HepG2 (cell line): ENCODE results near the gene MACROD2. TPM values are rescaled to one million over a fixed set of nuclear protein-coding genes. Genes with fewer than 3 reads are reported as not detected.

ENCODE experiments used
- BCL3 ChIP-seq: sonication (generic); formaldehyde crosslinking; IDR thresholded peaks from 2 replicates; pipeline ENCODE4 v1.5.1; 2020; ENCODE audit warnings: mild to moderate bottlenecking, missing genetic modification reagents, moderate library complexity
- CAMTA2 ChIP-seq: sonication (generic); formaldehyde crosslinking; IDR thresholded peaks from 2 replicates; pipeline ENCODE4 v1.4.0; 2020; ENCODE audit warnings: mild to moderate bottlenecking, missing genetic modification reagents, borderline replicate concordance
- CENPX ChIP-seq: sonication (generic); formaldehyde crosslinking; IDR thresholded peaks from 2 replicates; pipeline ENCODE4 v1.9.0; 2021; ENCODE audit warnings: mild to moderate bottlenecking, missing genetic modification reagents, moderate library complexity
- CHD4 ChIP-seq: fragments of 200-600 bp; sonication (generic); IDR thresholded peaks from 2 replicates; pipeline ENCODE4 v1.7.0; 2017; ENCODE audit warnings: mild to moderate bottlenecking, low read length, borderline replicate concordance
- CSRNP1 ChIP-seq: sonication (generic); formaldehyde crosslinking; IDR thresholded peaks from 2 replicates; pipeline ENCODE4 v1.8.1; 2023; ENCODE audit warnings: mild to moderate bottlenecking, missing genetic modification reagents
- FOXC1 ChIP-seq: sonication (generic); formaldehyde crosslinking; IDR thresholded peaks from 2 replicates; pipeline ENCODE4 v1.8.0; 2022; ENCODE audit warnings: mild to moderate bottlenecking, missing genetic modification reagents, borderline replicate concordance
- KDM6A ChIP-seq: IDR thresholded peaks from 2 replicates; pipeline ENCODE4 v1.6.1; 2016; ENCODE audit warnings: low read depth
- MBD4 ChIP-seq: IDR thresholded peaks from 2 replicates; pipeline ENCODE4 v1.6.1; 2012; ENCODE audit warnings: low read length, inconsistent platforms, borderline replicate concordance
- MED1 ChIP-seq: sonication (generic); formaldehyde crosslinking; IDR thresholded peaks from 2 replicates; pipeline ENCODE4 v1.4.0; 2020; ENCODE audit warnings: missing genetic modification reagents
- RXRA ChIP-seq: sonication (generic); formaldehyde crosslinking; IDR thresholded peaks from 2 replicates; pipeline ENCODE4 v1.5.1; 2020; ENCODE audit warnings: missing genetic modification reagents
- TEF ChIP-seq: sonication (generic); formaldehyde crosslinking; IDR thresholded peaks from 2 replicates; pipeline ENCODE4 v1.5.0; 2020; ENCODE audit warnings: missing genetic modification reagents
- TP53 ChIP-seq: sonication (generic); formaldehyde crosslinking; conservative IDR thresholded peaks from 2 replicates; pipeline ENCODE4 v1.4.0; 2020; ENCODE audit warnings: missing genetic modification reagents
- ZBTB42 ChIP-seq: sonication (generic); formaldehyde crosslinking; IDR thresholded peaks from 2 replicates; pipeline ENCODE4 v1.5.0; 2020; ENCODE audit warnings: mild to moderate bottlenecking, missing genetic modification reagents
- ZMYM3 ChIP-seq: sonication (generic); formaldehyde crosslinking; IDR thresholded peaks from 2 replicates; pipeline ENCODE4 v1.5.1; 2020; ENCODE audit warnings: mild to moderate bottlenecking, missing genetic modification reagents
- ZNF12 ChIP-seq: sonication (generic); formaldehyde crosslinking; IDR thresholded peaks from 2 replicates; pipeline ENCODE4 v1.5.0; 2020; ENCODE audit warnings: missing genetic modification reagents
- ZNF180 ChIP-seq: sonication (generic); formaldehyde crosslinking; IDR thresholded peaks from 2 replicates; pipeline ENCODE4 v1.4.0; 2020; ENCODE audit warnings: low read depth, missing genetic modification reagents, borderline replicate concordance
- ZNF225 ChIP-seq: sonication (generic); formaldehyde crosslinking; IDR thresholded peaks from 2 replicates; pipeline ENCODE4 v1.4.0; 2020; ENCODE audit warnings: mild to moderate bottlenecking, missing genetic modification reagents
- ZNF232 ChIP-seq: sonication (generic); formaldehyde crosslinking; IDR thresholded peaks from 2 replicates; pipeline ENCODE4 v1.4.0; 2020; ENCODE audit warnings: missing genetic modification reagents, borderline replicate concordance
- ZNF264 ChIP-seq: sonication (generic); formaldehyde crosslinking; IDR thresholded peaks from 2 replicates; pipeline ENCODE4 v1.4.0; 2020; ENCODE audit warnings: missing genetic modification reagents
- ZNF503 ChIP-seq: sonication (generic); formaldehyde crosslinking; IDR thresholded peaks from 2 replicates; pipeline ENCODE4 v1.4.0; 2020; ENCODE audit warnings: missing genetic modification reagents
- ZNF563 ChIP-seq: sonication (generic); formaldehyde crosslinking; IDR thresholded peaks from 2 replicates; pipeline ENCODE4 v1.8.0; 2022; ENCODE audit warnings: mild to moderate bottlenecking, moderate library complexity, missing genetic modification reagents
- ZNF576 ChIP-seq: sonication (generic); formaldehyde crosslinking; IDR thresholded peaks from 2 replicates; pipeline ENCODE4 v1.4.0; 2020; ENCODE audit warnings: mild to moderate bottlenecking, missing genetic modification reagents
- ZNF7 ChIP-seq: IDR thresholded peaks from 2 replicates; pipeline ENCODE4 v1.6.1; 2016; ENCODE audit warnings: missing biosample characterization, missing genetic modification reagents
- ZNF772 ChIP-seq: sonication (generic); formaldehyde crosslinking; IDR thresholded peaks from 2 replicates; pipeline ENCODE4 v1.5.0; 2020; ENCODE audit warnings: mild to moderate bottlenecking, missing genetic modification reagents
- ZNF790 ChIP-seq: sonication (generic); formaldehyde crosslinking; IDR thresholded peaks from 2 replicates; pipeline ENCODE4 v1.8.0; 2022; ENCODE audit warnings: missing genetic modification reagents, mild to moderate bottlenecking, borderline replicate concordance
- ZNF792 ChIP-seq: IDR thresholded peaks from 2 replicates; pipeline ENCODE4 v1.6.1; 2016
- polyA plus RNA-seq, 8 experiments: library from polyadenylated mRNA; depleted of rRNA in 3 of 8; stranded (reverse) in 7 of 8; unstranded in 1 of 8; fragments of >200 nt; fragmentation: Illumina TruSeq in 4 of 8; extraction: Trizol in 4 of 8; gene quantifications; 2 replicates each; pipeline versions ENCODE4 v1.2.1 to v1.2.3, GENCODE V29; 2011 to 2016; ENCODE audit warnings: low read depth in 4 of 8, missing spikeins in 1 of 8, mixed read lengths in 1 of 8; ENCODE audit not compliant: insufficient read depth in 1 of 8
- total RNA-seq, 5 experiments: library from RNA; depleted of rRNA; stranded (reverse); fragments of >200 nt; fragmentation: Illumina TruSeq; extraction: Trizol; gene quantifications; 2 replicates each; pipeline ENCODE4 v1.2.3, GENCODE V29; 2016; ENCODE audit warnings: low read depth in 1 of 5

Gene MACROD2
- total and polyA plus RNA-seq, 2 of the 13 experiments (the other 11 are each of a cell fraction or from before 2014, with no cell fraction given), result 0.13 to 0.51 TPM

- TF ChIP-seq CSRNP1 (no peak), CAMTA2 (CRISPR knock-in tag) (no peak), ZBTB42 (no peak), ZNF12 (peak; percentile 55; the same call in 1 of the 2 replicates), FOXC1 (CRISPR knock-in tag) (no peak), ZNF563 (CRISPR knock-in tag) (no peak), ZNF7 (CRISPR knock-in tag) (peak; percentile 98), ZNF576 (CRISPR knock-in tag) (no peak), KDM6A (CRISPR knock-in tag) (peak; percentile 99), MED1 (CRISPR knock-in tag) (peak; percentile 100), CHD4 (peak; percentile 87), ZNF772 (peak; percentile 82), MBD4 (peak; percentile 74; the same call in 1 of the 2 replicates), ZNF790 (CRISPR knock-in tag) (no peak), ZNF503 (CRISPR knock-in tag) (peak; percentile 97), RXRA (CRISPR knock-in tag) (peak; percentile 89; the same call in 1 of the 2 replicates), ZNF232 (CRISPR knock-in tag) (peak; percentile 76; the same call in 1 of the 2 replicates), BCL3 (CRISPR knock-in tag) (no peak), ZMYM3 (CRISPR knock-in tag) (peak; percentile 87; the same call in 1 of the 2 replicates), ZNF225 (CRISPR knock-in tag) (no peak; the same call in 1 of the 2 replicates), TP53 (CRISPR knock-in tag) (no peak), ZNF264 (peak; percentile 98), CENPX (CRISPR knock-in tag) (no peak), ZNF180 (CRISPR knock-in tag) (no peak), TEF (no peak), ZNF792 (CRISPR knock-in tag) (peak; percentile 92)
Observed at GRCh38 chr20:14984768-14985622, 989.7 kb downstream of the MACROD2 start (continued).
